Midbrain (tissue), 1 donor: Measurements from ENCODE around the gene RHOF.
A peak's percentile ranks its signal among the peaks of the same experiment; 100 is the strongest.
"Not testable (repeated sequence)": the region's sequence is repeated elsewhere in the genome, so short reads cannot be mapped to it uniquely, and the experiment has no call there.

ENCODE experiments used
- DNase-seq: peaks from one replicate; lab custom pipeline; 2025; lab: John Stamatoyannopoulos, UW

Gene RHOF

GRCh38 chr12:121773011-121773777, 20.3 kb downstream of the RHOF start:
- peak; percentile 42 for DNase-seq

DNA sequence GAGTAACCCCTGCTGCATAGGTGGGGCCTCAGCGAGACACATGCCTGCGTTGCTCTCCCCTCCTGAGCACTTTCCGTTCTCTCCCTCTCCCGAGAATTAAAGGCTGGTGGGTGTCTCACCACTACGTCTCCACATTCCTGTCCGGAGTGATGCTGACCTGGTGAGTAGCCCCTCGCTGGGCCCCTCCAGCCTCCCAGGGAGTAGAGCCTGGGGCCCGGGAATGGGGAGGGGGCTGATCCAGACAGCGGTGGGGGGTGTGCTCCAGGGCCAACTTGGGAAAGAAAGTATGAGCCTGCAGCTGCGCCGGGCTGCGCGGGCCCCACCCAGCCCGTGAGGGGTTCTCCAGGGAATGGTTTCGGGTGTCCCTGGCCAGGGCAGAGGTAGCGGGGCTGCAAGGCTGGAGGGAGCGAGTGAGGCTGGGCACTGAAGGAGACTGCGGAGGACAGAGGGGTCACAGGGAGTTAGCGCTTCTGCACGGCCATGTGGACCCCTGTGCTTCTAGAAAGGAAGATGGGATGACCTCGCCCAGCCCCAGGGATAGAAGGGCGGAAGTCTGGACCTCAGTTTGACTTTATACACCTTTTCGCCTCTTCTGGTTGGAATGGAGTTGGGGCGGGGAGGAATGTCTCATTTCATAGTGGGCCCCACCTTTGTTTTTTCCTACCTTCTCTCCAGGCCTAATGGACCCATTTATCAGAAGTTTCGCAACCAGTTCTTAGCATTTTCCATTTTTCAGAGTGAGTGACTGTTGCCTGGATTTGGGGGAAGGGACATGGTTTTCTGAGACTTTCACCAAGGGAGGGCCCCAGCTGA, 22.5 kb downstream of the RHOF start:
- DNase-seq: no peak

GRCh38 chr12:121770388-121770787, 23.1 kb downstream of the RHOF start:
- no peak for DNase-seq

GRCh38 chr12:121769831-121770301, 23.6 kb downstream of the RHOF start:
- no peak for DNase-seq

- DNase-seq: no peak
These were observed 24.1 kb downstream of the RHOF start for GRCh38 chr12:121769297-121769830.

DNA sequence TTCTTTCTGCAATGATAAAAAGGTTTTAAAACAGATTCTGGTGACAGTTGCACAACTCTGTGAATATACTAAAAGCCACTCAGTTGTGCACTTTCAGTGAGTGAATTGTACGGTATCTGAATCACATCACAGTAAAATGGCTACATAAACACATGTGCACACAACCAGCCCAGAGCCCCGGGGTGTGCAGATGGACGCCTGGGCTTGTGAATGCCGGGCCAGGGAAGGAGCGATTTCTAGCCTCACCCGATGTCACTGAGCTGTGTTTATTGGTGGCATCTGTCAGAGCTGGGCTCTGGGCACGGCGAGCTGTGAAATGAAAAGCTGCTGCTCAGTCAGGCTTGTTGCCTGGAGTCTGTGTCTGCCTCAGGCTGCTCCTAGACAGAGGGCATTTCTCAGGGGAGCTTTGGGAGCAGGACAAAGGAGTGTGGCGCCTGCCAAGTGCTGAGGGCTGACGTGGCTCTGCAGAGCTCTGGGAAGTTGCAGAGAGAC, 25.9 kb downstream of the RHOF start:
- DNase-seq: peak; percentile 59

- DNase-seq: no peak
These were observed 27.0 kb downstream of the RHOF start for GRCh38 chr12:121766290-121767039.

DNA sequence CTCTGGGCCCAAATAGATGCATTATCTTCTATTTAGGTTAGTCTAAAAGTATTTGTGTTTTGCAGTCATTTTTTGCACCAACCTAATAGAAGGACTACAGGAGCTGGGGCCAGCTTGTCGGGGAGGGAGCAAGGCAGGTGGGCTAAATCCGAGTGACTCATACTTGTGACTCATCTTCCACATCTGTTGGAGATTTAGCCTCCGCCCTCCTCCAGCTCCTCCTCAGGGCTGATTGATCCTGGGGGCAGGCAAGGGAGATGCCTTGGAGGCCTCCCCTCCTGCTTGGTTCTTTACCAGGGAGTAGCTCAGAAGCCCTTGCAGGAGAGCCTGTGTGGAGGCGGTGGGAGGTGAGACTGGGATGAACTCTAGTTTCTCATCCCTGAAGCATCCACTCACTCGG, 27.9 kb downstream of the RHOF start:
- no peak for DNase-seq

DNA sequence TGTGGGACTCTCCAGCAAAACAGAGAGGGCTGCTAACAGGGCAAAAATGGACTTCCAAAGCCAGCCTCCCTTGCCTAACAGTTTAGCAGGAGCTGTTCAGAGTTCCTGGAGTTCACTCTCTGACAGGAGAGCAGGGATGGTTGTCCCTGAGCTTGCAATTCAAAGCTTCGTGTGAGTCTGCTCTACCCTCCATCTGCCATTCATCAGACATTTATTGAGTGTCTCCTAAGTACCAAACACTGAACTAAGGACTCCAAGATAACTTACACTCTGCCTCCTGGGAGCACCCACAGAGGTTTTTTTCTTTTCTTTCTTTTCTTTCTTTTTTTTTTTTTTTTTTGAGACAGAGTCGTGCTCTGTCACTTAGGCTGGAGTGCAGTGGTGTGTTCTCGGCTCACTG, 28.7 kb downstream of the RHOF start:
- no peak for DNase-seq

- DNase-seq: no peak
These were observed 31.2 kb downstream of the RHOF start for GRCh38 chr12:121762269-121762668.

- DNase-seq: not testable (repeated sequence)
These were observed 35.0 kb downstream of the RHOF start for GRCh38 chr12:121758536-121758935.

GRCh38 chr12:121755591-121755990, 37.9 kb downstream of the RHOF start:
- no peak for DNase-seq

- no peak for DNase-seq
These were observed 38.7 kb downstream of the RHOF start for GRCh38 chr12:121754836-121755235.

- DNase-seq: peak; percentile 85
These were observed 39.6 kb downstream of the RHOF start for GRCh38 chr12:121753844-121754264.

- no peak for DNase-seq
These were observed 41.6 kb downstream of the RHOF start for GRCh38 chr12:121751749-121752351.

DNA sequence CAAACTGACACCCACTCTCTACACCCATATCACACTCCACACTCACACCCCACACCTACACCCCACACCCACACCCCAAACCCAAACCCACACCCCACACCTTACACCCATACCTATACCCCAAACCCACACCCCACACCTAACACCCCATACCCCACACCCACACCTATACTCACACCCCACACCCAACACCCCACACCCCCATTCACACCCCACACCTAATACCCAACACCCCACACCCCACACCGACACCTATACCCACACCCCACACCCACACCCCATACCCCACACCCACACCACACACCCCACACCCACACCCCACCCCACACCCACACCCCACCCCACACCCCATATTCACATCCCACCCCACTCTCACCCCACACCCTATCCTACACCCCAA, 42.5 kb downstream of the RHOF start:
- DNase-seq: no peak

GRCh38 chr12:121750507-121750955, 43.0 kb downstream of the RHOF start:
- no peak for DNase-seq

DNA sequence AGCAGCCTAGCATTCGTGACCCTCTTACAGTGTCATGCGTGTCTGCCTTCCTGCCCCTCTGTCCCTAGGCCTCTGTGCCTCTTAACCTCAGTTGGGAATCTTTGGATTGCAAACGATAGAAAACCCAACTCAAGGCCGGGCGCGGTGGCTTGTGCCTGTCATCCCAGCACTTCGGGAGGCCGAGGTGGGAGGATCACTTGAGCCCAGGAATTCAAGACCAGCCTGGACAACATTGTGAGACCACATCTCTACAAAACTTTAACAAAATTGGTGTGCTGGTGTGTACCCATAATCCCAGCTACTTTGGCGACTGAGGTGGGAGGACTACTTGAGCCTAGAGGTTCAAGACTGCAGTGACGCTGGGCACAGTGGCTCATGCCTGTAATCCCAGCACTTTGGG, 44.2 kb downstream of the RHOF start:
- DNase-seq: no peak

- no peak for DNase-seq
These were observed 44.8 kb downstream of the RHOF start for GRCh38 chr12:121748571-121749265.

DNA sequence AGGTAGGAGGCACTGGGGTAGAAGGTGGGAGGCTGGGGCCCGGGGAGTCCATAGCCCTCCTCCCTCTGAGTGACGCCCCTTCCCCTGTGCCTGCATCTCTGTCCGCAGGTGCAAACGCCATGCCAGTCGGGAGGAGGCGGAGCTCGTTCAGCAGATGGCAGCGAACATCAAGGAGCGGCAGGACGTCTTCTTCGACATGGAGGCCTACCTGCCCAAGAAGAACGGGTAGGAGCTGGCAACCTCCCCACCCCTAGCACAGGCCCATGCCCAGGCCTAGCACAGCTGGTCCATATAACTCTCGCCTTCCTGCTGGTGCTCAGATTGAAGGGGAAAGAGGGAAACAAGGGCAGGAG, 45.3 kb downstream of the RHOF start:
- DNase-seq: no peak

DNA sequence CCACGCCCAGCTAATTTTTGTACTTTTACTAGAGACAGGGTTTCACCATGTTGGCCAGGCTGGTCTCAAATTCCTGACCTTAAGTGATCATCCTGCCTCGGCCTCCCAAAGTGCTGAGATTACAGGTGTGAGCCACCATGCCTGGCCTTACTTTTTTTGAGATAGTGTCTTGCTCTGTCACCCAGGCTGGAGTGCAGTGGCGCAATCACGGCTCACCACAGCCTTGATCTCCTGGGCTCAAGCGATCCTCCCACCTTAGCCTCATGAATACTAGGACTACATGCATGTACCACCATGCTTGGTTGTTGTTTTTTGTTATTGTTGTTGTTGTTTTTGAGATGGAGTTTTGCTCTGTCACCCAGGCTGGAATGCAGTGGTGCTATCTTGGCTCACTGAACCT, 47.9 kb downstream of the RHOF start:
- DNase-seq: not testable (repeated sequence)
